Smooth muscle cell of the brain vasculature (primary cell): ENCODE data around the gene TAPBPL.
"Not testable (repeated sequence)": the region's sequence is repeated elsewhere in the genome, so short reads cannot be mapped to it uniquely, and the experiment has no call there.

Source experiments
- DNase-seq: peaks from one replicate; pipeline ENCODE4 v3.0.0-alpha.2; 2012; ENCODE audit warnings: low read depth, low spot score

TAPBPL gene

DNA sequence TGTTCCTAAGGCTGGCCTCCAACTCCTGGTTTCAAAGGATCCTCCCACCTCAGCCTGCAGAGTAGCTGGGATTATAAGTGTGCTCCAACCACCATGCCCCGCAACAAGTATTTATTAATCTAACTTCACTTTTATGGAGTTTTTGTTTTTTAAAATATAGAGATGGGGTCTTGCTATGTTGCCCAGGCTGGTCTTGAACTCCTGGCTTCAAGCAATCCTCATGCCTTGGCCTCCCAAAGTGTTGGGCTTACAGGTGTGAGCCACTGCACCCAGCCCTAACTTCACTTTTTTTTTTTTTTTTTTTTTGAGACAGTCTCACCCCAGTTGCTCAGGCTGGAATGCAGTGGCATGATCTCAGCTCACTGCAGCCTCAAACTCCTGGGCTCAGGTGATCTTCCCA, 38.8 kb downstream of the TAPBPL start:
- DNase-seq, result not testable (repeated sequence)

DNA sequence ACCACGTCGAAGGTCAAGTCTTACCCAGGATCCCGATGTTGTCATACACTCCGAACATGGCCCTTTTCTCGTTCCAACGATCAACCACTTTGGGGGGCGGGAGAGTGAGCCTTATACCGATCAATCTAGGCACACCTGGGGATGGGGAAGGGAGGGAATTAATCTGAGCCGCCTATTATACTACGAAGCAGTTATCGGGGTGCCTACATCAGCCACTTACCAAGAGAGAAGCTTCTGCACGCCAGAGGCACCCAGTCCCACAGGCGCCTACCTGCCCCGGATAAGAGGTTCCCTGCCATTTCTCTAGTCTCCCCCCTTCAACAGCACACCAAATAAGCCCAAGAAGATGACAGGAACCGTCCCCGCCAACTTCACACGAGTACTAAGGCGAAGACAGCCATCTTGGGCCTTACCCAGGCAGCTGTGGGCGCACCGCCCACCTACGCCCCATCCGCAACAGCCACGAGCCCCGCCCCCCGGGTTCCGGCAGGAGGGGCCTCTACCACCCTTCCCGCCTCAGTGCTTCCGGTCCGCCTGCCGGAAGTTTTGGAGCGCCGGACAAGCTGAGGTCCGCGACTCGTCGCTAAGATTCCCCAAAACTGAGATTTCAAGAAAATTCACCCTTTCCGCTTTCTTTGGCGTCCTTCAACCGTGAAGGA, 41.1 kb downstream of the TAPBPL start, which contains the start of gene MRPL51:
TSS of gene MRPL51 (minus strand) at position 425 of the 659 bp plus-strand sequence. CDS start at position 299, 126 bp downstream.
- DNase-seq, result peak; percentile 82

DNA sequence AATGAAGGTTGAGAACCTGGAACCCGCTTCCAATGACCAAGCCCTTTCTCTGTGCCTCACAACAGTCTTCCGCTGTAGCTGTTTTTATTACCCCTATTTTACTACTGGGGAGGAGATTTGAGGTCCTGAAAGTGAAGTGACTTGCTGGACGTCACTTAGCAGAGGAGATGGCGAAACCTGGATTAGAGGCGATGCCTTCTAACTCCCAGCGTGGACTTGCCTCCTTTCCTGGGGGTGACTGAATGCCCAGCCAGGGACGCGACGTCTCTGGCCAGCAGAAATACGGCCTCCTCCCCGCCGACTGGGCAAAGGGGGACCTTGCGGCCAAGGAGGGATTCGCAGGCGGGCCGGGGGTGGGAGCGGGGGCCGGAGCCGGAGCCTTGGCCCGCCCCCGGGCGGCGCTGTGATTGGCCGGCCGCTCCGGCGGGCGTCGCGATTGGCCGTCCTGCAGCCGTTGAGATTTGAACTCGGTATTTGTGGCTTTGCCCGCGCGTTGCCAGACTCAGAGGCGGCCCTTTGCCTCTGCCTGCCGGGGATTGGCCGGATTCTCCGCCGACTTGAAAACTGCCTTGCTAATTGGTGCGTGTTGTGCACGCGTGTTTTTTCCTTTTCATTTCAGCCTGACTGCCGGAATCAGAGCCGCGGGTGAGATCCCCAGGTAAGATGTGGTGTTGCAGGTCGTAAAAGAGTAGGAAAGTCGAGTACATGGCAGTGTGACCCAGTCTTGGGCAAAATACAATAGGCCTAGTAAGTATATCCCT, 41.8 kb downstream of the TAPBPL start, which contains the start of gene NCAPD2:
TSS of gene NCAPD2 (plus strand) at position 606 of the 761 bp plus-strand sequence. CDS start 997 bp downstream, outside the sequence.
- DNase-seq, result peak; percentile 91

DNA sequence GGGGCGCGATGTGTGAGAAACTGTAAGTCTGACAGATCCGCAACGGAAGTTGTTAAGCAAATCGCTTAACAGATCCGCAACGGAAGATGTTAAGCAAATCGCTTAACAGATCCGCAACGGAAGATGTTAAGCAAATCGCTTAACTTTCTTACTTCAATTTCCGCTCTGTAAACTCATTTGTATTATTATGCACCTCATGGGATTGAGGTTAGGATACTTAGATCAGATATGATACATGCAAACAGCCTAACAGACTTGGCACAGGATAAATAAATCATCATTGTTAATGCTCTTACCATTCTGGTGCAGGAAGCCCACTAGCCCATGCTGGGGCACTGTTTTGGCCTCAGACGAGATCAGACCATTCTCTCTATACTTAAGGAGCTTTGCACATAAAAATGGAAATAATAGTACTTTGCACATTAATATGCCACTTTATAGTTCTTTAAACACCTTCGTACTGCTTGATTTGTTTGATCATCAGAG, 42.5 kb downstream of the TAPBPL start:
- peak; percentile 10 for DNase-seq

DNA sequence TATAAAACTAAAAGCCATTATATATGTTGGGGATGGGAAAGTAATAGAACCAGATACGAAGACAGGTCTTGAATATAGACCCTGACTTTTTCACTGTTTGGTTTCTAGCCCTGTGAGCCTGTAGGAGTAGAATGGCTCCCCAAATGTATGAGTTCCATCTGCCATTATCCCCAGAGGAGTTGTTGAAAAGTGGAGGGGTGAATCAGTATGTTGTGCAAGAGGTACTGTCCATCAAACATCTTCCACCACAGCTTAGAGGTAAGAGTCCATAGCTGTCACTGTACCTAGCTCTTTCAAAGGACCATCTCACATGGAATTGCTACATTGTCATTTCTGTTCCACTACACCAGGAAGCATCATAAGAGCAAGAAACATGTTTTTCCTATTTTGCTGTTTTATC, 43.1 kb downstream of the TAPBPL start:
- no peak for DNase-seq

DNA sequence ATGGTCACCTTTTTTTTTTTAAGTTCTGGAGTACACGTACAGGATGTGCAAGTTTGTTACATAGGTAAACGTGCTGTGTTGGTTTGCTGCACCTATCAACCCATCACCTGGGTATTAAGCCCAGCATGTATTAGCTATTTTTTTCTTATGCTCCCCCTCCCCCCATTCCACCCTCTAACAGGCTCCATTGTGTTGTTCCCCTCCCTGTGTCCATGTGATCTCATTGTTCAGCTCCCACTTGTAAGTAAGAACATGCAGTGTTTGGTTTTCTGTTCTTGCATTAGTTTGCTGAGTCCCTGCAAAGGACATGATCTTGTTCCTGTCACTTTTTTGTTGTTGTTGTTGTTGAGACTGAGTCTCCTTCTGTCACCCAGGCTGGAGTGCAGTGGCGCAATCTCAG, 45.4 kb downstream of the TAPBPL start:
- DNase-seq, result not testable (repeated sequence)

DNA sequence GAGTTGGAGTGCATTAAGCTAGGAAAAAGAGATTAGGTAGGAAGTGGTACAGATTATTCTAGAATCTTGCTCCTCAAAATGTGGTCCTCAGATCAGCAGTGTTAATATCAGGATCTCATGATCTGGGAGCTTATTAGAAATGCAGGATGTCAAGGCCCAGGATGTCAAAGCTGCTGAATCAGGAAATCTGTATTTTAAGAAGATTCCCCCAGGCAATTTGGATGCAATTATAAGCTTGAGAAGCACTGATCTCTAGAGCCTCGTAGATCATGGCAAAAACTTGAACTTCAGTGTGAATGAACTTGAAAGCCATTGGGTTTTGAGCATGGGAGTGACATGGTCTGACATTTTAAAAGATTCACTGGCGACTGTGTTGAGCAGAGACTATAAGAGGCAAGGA, 48.6 kb downstream of the TAPBPL start:
- DNase-seq, result no peak

DNA sequence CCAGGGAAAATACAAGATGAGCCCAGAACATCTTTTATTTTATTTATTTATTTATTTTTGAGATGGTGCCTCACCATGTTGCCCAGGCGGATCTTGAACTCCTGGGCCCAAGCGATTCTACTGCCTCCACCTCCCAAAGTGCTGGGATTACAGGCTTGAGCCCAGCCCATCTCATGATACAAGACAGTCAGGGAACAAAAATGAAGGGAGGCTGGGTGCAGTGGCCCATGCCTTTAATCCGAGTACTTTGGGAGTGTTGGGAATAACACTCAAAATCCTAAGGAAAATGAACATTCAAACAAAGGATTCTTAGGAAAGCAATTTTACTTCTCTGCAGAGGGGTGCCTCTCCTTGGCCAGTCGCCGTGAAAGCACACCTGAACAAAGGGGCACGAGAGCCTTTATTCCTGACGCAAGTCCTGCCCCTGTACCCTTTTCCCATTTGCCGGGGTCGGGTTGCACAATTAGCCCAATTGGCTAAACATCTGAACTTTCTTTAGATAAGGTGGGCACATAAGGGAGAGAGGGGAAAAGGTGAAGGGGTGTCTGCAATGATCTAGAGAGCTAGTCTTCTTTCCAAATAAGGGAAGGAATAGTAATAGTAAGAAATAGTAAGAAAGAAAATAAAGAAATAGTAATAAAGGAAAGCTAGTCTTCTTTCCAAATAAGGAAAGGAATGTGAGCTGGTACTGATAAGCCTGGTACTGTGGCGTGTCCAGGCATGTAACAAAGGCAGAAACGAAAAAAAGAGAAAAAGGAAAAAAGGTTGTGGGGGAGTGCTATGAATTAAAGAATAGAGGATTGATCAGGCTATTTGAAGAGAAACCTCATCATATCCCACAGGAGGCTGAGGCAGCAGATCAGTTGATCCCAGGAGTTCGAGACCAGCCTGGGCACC, 55.5 kb downstream of the TAPBPL start:
- DNase-seq, result no peak

DNA sequence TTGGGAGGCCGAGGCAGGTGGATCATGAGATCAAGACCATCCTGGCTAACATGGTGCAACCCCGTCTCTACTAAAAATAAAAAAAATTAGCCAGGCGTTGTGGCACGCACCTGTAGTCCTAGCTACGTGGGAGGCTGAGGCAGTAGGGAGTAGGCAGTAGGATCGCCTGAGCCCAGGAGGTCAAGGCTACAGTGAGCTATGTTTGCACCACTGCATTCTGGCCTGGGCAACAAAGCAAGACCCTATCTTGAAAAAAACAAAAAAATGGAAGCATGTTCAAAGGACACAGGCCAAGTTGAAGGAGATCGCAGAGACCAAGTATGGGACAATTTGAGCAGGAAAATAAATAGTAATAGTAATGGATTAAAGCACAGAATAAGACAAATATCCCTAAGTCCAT, 56.2 kb downstream of the TAPBPL start:
- DNase-seq, result no peak
